GM12874 (cell line): ENCODE data around the gene ITGB2.

Source experiments
- TF ChIP-seq, protein P1 (sequence below): IDR thresholded peaks from 2 replicates; pipeline ENCODE4 v1.5.1; 2011; ENCODE audit warnings: low read depth, mild to moderate bottlenecking, control low read depth, low read length, moderate library complexity; ENCODE audit not compliant: insufficient read depth

ITGB2 gene

DNA sequence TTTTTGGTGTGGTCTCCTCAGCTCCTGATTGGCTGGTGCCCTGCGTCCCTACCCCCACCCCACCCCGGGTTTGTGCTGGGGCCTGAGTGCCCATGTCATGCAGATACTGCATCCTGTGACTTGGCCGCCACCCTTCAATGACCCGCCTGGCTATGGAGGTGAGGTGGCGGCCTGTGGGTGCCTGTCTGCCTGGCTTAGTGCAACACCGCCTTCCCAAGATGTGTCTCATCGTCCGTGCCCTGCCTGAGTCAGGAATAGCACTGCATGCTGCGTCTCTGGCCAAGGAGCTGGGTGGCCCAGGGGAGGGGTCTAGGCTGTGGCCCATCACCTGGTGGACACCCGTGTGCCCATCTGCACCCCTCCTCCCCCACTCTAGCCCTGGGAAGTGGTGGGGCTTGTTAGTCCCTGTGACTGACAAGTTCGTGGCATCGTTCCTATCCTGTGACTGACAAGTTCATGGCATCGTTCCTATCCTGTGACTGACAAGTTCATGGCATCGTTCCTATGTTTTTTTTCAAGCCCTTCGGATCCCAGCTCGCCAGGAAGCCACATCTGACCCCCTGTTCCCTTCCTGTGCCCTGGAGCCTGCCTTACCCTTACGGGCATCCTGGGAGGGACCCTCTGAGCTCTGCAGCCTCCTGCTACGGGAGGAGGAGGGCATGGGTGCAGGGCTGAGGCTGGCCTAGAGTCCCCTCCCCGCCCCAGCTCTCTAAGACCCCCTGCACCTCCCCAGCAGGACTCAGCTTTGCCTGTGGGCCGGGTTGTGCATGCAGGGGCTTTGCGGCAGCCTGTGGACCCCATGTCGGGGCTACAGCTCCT is 26.6 kb upstream of the ITGB2 start:
- TF ChIP-seq, protein P1, sequence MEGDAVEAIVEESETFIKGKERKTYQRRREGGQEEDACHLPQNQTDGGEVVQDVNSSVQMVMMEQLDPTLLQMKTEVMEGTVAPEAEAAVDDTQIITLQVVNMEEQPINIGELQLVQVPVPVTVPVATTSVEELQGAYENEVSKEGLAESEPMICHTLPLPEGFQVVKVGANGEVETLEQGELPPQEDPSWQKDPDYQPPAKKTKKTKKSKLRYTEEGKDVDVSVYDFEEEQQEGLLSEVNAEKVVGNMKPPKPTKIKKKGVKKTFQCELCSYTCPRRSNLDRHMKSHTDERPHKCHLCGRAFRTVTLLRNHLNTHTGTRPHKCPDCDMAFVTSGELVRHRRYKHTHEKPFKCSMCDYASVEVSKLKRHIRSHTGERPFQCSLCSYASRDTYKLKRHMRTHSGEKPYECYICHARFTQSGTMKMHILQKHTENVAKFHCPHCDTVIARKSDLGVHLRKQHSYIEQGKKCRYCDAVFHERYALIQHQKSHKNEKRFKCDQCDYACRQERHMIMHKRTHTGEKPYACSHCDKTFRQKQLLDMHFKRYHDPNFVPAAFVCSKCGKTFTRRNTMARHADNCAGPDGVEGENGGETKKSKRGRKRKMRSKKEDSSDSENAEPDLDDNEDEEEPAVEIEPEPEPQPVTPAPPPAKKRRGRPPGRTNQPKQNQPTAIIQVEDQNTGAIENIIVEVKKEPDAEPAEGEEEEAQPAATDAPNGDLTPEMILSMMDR: no peak

DNA sequence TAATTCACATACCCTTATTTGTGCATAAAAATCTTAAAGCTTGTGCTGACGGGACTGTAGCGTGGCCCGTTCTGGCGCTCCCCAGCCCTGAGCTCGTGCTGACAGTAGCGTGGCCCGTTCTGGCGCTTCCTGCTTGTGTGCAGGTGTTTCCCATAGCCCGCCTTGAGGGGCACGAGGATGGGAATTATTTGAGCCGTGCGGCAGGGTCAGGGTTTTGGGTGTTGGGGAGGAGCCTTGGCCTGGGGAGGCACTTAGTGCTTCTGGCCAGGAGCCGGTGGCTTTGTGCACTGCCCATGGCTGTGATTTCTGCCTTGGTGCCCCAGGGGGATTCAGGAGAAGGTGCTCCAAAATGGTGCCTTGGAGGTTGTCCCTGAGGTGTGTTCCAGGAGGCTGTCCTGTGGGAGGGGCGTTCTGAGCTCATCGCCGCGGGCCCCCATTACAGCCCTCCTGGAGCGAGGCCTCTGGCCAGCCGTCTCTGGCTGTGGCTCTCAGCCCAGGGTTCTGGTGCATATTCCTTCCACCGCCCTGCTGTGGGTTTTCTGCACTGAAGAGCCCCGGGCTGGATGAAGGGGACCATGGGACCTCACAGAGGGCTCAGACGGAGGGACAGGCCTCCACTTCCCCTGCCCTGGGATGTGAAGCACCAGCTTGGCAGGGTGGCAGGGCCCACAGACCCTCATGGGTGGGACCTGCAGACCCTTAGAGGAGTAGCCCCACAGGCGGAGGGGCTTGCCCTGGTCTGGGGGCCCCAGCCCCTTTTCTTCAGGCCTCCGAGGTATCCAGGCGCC is 25.7 kb upstream of the ITGB2 start:
- TF ChIP-seq, protein P1: no peak

DNA sequence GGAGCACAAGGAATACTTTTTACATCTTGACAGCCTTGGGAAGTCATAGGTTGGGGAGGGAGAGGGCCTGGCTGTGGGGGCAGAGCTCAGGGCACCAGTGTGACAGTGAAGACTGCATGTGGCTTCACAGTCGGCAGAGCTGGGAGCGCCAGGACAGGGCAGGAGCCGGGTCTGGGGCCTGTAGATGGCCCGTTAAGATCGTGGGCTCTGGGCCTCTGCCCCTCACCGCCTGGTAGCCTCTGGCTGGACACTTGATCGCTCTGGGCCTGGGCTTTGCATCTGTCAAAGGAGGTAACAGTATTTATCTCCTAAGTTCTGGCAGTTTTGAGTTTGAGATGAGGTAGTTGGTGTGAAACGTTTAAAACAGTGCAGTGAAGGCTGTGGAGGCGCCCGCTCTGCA is 23.9 kb upstream of the ITGB2 start:
- TF ChIP-seq, protein P1: no peak

DNA sequence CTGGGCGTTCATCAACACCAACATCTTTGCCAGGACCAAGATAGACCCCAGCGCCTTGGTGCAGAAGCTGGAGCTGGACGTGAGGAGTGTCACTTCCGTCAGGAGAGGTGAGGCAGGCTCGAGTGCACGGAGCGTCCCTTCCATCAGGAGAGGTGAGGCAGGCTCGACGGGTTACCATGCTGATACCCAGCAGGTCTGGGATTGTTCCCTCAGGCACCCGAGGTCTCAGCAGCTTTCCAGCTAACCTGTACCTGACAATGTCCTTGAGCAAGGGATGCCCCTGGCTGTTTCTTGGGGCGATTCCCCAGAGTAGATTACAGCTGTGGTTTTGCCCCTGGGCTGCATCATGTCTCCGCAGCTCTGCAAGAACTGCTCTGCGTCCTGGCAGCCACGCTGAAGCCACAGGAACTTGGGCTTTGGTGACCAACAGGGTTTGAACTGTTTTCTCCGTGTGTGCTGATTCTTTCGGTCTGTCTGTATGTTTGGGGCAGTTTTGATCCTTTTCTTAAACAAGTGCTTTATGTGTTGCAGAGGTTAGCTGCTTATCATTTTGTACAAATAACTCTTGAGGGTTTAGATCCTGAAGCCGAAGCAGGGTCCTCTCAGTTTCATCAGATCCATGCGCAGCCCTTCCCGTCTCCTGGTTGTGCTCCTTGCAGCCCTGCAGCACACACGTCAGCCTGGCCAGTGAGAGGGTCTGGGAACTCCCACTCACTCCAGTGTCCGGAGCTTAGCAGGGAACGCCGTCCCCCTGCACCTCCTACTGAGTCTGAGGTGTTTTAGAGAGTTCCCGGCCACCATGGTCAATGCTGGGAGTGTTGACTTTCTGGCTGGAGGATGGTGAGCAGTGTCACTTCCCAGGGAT is 23.2 kb upstream of the ITGB2 start:
- TF ChIP-seq, protein P1: no peak

DNA sequence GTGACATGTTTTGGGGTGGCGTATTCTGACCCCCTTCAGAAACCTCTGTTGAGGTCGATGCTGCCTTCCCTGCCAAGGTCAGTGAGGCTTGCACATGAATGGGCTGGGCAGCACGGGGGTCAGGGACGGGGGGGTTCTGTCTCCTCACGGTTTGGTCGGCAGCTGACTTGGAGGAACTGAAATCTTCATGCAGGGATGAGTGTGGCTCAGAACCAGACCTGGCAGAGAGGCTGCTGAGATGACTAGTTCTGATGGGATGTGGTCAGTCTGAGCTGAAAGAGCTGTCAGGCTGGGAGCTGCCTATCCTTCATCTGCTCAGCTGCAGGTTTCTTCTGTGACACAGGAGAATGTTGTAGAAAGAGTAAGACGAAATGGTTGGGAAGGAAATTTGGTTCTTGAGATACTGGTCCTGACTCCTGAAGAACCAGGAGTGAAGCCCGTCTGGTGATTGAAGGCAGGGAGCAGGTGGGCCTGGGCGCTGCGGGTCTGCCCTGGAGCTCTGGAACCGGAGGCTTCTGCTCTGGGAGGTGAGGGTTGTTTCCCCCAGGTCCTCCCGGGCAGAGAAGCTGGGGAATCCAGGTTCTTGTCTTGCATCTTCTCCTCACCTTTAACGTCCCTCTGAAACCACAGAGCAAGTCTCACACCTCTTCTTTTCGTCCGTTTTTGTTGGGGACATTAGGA is 22.4 kb upstream of the ITGB2 start:
- TF ChIP-seq, protein P1: no peak

DNA sequence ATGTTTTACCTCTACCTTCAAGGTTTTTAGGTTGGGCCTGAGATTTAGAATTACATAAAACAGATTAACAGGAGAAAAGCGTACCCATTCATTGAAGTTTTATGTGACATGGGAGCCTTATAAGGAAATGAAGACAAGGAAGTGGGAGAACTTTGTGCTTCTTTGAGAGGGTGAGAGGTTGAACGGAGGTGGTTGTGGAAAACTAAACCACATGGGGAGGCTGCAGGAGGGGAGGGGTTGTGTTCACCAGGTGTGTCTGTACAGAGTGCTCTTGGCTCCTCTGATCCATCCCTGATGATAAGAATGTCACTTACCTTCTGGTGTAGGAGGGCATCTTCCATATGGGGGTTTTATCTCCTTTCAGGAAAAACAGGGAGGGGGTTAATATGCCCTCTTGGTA is 21.9 kb upstream of the ITGB2 start:
- TF ChIP-seq, protein P1: no peak

DNA sequence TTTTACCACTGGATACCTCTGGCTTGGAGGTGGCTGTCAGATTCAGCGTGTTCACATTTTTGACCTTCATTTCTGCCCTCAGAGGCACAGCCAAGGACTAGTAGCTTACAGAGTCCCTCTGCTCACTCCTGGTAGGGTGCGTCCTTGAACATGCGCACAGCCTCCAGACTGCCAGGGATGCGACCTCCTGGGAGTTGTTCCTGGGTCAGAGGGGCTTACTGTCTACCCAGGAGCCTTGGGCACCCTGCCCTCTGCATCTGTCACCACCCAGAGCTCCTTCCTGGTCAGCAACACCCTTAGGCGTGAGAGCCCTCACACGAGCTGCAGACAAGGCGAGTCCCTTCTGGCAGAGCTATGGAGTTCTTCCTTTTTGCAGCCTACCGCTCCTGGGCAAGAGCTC is 20.9 kb upstream of the ITGB2 start:
- TF ChIP-seq, protein P1: no peak
